Ishikawa (cell line): Measurements from ENCODE around the gene TBC1D8.

Experiments used
- CEBPB ChIP-seq: IDR thresholded peaks from 2 replicates; pipeline ENCODE4 v1.6.1; 2012
- CREB1 ChIP-seq: IDR thresholded peaks from 2 replicates; pipeline ENCODE4 v1.6.1; 2012; ENCODE audit warnings: low read depth
- EGR1 ChIP-seq: IDR thresholded peaks from 2 replicates; pipeline ENCODE4 v1.6.1; 2012
- EP300 ChIP-seq: IDR thresholded peaks from 2 replicates; pipeline ENCODE4 v1.6.1; 2012; ENCODE audit warnings: borderline replicate concordance
- FOXM1 ChIP-seq: IDR thresholded peaks from 2 replicates; pipeline ENCODE4 v1.6.1; 2012; ENCODE audit warnings: low read depth, borderline replicate concordance
- MAX ChIP-seq: IDR thresholded peaks from 2 replicates; pipeline ENCODE4 v1.6.1; 2012
- RAD21 ChIP-seq: IDR thresholded peaks from 2 replicates; pipeline ENCODE4 v1.6.1; 2012; ENCODE audit warnings: low read depth
- REST ChIP-seq: IDR thresholded peaks from 2 replicates; pipeline ENCODE4 v1.6.1; 2012; ENCODE audit warnings: low read depth, mild to moderate bottlenecking
- TAF1 ChIP-seq: IDR thresholded peaks from 2 replicates; pipeline ENCODE4 v1.6.1; 2012; ENCODE audit warnings: low read depth, mild to moderate bottlenecking
- TEAD4 ChIP-seq: IDR thresholded peaks from 2 replicates; pipeline ENCODE4 v1.6.1; 2012
- USF1 ChIP-seq: IDR thresholded peaks from 2 replicates; pipeline ENCODE4 v1.6.1; 2012
- YY1 ChIP-seq: IDR thresholded peaks from 2 replicates; pipeline ENCODE4 v1.6.1; 2012; ENCODE audit warnings: low read depth
- ZBTB7A ChIP-seq: IDR thresholded peaks from 2 replicates; pipeline ENCODE4 v1.6.1; 2012; ENCODE audit warnings: low read depth

GRCh38 chr2:100984892-100985307 lies 166.3 kb downstream of the TBC1D8 start:
- TF ChIP-seq TEAD4 (no peak), MAX (no peak), ZBTB7A (no peak), RAD21 (peak; percentile 96), REST (no peak), TAF1 (no peak), CEBPB (no peak), FOXM1 (no peak), EGR1 (no peak), EP300 (no peak), CREB1 (no peak), YY1 (no peak), USF1 (no peak)
